ENCODE results near the gene TMBIM1.
"Not testable (repeated sequence)": the region's sequence is repeated elsewhere in the genome, so short reads cannot be mapped to it uniquely, and the experiment has no call there.

Gene TMBIM1

DNA sequence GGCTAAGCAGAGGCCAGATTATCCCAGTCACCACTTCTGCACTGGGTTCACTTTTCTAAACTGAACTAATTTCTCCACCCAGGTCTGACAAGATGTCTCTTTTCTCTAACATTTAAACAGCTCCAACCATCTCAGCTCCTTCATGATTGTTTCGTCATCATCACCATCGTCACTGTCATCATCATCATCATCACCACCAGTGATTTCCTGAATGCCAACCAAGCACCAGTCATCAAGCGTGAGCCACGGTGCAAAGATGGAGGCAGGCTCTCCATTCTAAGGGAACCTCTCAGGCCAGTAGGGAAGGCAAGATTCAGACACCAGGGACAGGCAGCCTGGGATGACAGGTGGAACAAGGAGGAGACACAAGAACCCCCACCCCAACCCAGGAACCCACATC lies 25.5 kb upstream of the TMBIM1 start:
- no peak for DNase-seq

DNA sequence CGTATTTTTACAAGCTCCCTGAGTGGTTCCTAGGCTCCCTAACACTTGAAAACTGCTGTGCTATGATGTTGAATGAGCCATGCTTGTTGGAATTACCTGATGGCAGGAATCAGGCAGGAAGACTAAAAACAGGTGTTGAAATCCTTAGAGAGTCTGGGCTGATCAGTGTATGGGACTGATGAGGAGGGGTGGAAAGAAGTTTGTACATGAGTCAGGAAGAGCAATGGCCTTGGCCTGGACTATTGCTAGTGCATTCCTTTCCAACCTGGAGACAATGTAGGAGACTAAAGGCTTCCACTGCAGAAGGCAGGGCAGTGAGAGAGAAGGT lies 25.0 kb upstream of the TMBIM1 start:
- DNase-seq: no peak

- DNase-seq: no peak
Observed at GRCh38 chr2:218315397-218315796, 23.1 kb upstream of the TMBIM1 start.

GRCh38 chr2:218314764-218315163 lies 22.5 kb upstream of the TMBIM1 start:
- DNase-seq: not testable (repeated sequence)

DNA sequence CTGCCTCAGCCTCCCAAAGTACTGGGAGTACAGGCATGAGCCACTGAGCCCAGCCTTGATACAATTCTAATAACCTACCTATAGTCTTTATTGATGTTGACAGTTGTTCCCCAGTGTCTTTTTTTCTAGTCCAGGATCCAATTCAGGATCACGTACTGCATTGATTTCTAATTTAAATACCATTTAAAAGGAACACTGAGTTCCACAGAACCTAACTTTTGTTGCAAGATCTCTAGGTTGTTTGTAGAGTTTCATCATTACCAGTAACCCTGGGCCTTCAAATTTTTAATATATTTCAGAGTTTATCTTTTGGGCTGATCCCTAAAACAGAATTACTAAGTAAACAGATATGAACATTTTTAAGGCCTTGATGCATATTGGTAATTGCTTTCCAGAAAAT lies 21.1 kb upstream of the TMBIM1 start:
- DNase-seq: no peak

DNA sequence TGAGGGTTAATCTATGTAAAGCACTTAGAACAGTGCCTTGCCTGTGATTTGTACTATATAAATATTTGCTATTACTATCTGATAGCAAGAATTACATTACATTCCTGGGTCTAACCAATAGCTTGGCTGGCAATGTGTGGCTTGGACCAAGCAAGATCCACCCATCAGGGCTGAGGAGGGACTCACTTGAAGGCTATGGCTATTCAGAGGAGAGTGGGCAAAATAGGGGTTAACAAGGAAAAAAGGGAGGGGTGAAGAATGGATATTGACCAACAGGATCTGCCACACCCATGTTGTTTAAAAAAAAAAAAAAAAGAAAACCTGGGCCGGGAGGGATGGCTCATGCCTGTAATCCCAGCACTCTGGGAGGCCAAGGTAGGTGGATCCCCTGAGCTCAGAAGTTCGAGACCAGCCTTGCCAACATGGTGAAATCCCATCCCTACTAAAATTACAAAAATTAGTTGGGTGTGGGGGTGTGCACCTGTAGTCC lies 20.0 kb upstream of the TMBIM1 start:
- no peak for DNase-seq

DNA sequence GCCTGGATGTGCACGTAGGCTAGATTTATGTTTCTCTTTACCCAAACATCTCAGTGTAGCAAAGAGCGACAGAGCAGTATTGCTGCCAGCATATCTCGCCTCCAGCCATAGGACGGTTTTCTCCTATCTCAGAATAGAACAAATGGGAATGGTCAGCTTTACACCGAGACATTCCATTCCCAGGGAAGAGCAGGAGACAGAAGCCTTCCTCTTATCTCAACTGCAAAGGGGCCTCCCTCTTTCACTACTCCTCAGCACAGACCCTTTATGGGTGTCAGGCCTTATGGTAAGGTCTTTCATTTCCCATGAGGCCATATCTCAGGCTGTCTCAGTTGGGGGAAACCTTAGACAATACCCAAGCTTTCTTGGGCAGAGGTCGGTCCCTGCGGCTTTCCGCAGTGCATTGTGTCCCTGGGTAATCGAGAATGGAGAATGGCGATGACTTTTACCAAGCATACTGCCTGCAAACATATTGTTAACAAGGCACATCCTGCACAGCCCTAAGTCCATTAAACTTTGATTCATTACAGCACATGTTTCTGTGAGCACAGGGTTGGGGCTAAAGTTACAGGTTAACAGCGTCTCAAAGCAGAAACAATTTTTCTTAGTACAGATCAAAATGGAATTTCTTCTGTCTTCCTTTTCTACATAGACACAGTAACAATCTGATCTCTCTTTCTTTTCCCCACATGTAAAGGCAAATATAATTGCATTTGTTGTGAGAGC lies 19.4 kb upstream of the TMBIM1 start:
- DNase-seq: not testable (repeated sequence)

DNA sequence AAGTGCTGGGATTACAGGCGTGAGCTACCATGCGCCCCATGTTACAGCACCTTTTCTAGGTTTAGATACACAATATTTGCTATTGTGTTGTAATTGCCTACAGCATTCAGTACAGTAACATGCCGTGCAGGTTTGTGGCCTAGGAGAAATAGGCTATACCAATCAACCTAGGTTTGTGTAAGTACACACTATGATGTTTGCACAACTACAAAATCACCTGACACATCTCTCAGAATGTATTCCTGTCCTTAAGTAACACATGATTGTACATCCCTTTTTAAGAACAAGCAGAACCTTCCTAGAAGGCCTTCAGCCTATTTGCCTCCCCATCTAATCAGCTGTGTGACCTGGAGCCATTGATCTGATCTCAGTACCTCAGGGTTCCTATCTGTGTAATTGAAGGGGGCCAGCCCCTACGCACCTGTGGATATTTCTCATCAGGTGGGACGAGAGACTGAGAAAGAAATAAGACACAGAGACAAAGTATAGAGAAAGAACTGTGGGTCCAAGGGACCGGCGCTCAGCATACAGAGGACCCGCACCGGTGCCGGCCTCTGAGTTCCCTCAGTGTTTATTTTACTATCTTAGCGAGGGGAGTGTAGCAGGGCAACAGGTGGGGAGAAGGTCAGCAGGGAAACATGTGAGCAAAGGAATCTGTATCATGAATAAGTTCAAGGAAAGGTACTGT lies 18.7 kb upstream of the TMBIM1 start:
- DNase-seq: no peak

DNA sequence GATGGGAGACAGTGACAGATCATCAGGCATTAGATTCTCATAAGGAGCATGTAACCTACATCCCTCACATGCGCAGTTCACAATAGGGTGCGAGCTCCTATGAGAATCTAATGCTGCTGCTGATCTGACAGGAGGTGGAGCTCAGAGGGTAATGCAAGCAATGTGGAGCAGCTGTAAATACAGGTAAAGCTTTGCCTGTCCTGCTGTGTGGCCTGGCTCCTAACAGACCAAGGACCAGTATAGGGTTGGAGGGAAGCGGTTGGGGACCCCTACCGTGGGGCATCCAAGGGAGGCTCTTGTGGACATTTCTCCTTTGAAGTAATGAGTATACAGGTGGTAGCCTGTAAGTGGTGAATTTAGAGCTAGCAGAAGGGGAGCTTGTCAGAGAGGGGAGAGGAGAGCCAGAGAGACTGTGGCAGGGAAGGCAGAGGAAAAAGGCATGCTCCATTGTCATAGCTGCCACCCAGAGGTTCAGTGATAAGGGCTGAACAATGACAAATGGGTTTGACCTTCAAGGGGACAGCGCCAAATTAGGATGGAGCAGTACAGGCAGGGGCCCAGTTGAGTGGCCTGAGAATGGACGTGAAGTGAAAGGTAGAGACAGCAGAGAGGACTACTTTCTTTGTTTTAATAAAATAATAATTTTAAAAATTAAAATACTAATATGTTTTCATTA lies 15.2 kb upstream of the TMBIM1 start:
- no peak for DNase-seq

- DNase-seq: no peak
Observed at GRCh38 chr2:218306184-218306920, 14.0 kb upstream of the TMBIM1 start.

DNA sequence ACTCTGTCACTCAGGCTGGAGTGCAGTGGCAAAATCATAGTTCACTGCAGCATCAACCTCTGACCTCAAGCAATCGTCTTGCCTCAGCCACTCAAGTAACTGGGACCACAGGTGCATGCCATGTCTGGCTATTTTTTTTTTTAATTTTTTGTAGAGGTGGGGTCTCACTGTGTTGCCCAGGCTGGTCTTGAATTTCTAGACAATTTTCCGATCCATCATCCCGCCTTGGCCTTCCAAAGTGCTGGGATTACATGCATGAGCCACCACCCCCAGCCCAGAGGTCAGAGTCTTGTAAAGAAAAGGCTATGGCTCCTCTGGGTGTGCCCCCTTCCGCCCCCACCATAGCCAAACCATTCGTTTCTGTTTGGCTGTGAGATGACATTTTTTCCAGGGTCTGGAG lies 13.1 kb upstream of the TMBIM1 start:
- DNase-seq: no peak

GRCh38 chr2:218301176-218301819 lies 9.0 kb upstream of the TMBIM1 start:
- peak; percentile 87 for DNase-seq

DNA sequence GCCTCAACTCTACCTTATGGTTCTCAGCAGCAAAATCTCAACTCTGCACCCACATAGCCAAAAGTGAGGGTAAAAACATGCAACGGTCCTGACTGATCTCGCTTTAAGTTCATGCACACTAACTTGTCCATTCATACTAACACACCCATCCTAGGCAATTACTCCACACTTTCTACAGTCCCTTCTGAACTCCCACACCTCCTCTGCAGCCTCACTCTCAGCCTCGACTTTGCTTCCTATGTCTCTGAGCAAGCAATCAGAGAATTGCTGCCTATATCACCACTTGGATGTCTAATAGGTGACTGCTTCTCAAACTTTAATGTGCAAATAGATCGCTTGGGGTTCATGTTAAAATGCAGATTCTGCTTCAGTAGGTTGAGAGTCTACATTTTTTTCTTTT lies 7.8 kb upstream of the TMBIM1 start:
- DNase-seq: no peak

DNA sequence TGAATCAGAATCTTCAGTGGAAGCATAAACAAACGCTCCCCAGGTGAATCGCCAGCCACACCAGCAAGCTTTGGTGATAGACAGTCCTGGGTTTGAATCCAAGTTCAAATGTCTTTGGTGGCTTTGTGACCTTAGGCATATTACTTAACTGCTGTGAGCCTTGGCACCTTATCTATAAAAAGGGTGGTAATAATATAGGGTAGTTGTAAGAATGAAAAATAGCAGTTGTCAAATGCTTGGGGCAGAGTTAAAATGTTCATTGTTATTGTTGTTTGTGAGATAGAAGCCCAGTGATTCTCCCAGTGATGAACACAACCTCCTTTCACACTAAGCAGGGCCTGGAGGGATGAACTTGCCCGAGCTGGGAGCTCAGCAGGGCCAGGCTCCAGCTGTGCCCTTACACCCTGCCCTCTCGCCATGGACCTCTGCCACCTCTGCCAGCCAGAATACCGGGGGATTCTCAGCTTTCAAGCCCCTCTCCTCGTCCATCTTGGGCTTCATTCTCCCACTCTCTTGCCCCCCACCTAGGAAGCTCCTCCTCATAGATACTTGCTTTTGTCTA lies 6.1 kb upstream of the TMBIM1 start:
- DNase-seq: no peak

- DNase-seq: no peak
Observed at GRCh38 chr2:218296847-218297246, 4.5 kb upstream of the TMBIM1 start.

DNA sequence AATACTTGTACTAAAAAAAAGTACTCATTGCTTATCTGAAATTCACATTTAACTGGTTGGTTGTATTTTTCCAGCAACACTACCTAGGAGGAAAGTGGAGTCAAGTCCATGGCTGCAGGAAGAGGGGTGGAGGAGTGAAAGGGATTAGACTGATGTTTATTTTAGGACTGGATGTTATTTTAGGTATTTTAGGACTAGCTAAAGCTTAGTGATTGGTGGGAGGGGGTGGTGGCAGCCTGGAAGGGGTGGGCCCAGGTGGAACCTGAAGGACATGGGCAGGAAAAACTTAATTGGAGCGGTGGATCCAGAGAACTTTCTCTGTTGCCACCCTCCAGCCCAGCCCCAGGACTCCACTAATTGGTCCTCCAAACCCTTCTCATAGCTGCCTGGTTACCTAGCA lies 3.9 kb upstream of the TMBIM1 start:
- no peak for DNase-seq

DNA sequence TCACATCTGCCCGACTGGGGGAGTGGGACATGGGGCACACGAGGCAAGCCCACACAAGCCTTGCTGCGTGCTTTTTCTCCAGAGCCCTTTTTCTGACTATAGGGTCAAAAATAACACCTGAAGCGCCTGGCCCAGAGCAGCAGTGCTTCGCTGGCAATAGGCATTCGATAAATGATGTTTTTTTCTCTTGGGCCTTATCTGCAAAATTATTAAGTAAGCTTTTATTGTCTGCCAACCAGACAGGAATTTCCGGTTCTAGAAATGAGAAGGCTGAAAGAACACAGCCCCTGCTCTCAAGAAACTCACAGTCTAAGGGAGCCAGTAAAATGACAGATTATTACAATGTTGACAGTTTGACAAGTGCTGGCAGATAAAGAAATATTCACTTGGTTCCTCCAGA lies 2.7 kb upstream of the TMBIM1 start:
- no peak for DNase-seq

- DNase-seq: no peak
Observed at GRCh38 chr2:218294430-218295022, 2.2 kb upstream of the TMBIM1 start.

GRCh38 chr2:218293715-218294429 lies 1.6 kb upstream of the TMBIM1 start:
- DNase-seq: no peak

- DNase-seq: no peak
Observed at GRCh38 chr2:218291318-218292047, 820 bp downstream of the TMBIM1 start.
